Tibial nerve (tissue), 4 donors: Measurements from ENCODE around the gene TECPR2. TPM values are rescaled to one million over a fixed set of nuclear protein-coding genes. Genes with fewer than 3 reads are reported as not detected.

Source experiments
- DNase-seq, 2 donors: peaks; one replicate each; pipeline ENCODE4 v3.0.0-alpha.2; 2019; ENCODE audit warnings: low spot score in 2 of 2
- H3K27ac ChIP-seq, 4 donors: fragments of 200-600 bp; sonication (generic) in 3 of 4; one replicate each; pipeline ENCODE4 v1.5.1; 2017 to 2019; ENCODE audit warnings: mild to moderate bottlenecking in 1 of 4
- H3K27me3 ChIP-seq, 2 donors: fragments of 200-600 bp; sonication (generic) in 1 of 2; one replicate each; pipeline versions ENCODE4 v1.5.1 to v1.6.0; 2017 to 2019
- H3K36me3 ChIP-seq, 3 donors: fragments of 200-600 bp; sonication (generic); one replicate each; pipeline ENCODE4 v1.5.1; 2018 to 2019
- H3K4me1 ChIP-seq, 4 donors: fragments of 200-600 bp; sonication (generic) in 3 of 4; one replicate each; pipeline ENCODE4 v1.5.1; 2017 to 2019
- H3K4me3 ChIP-seq, 4 donors: fragments of 200-600 bp; sonication (generic) in 3 of 4; one replicate each; pipeline ENCODE4 v1.5.1; 2017 to 2019; ENCODE audit warnings: mild to moderate bottlenecking in 1 of 4, moderate library complexity in 1 of 4
- H3K9me3 ChIP-seq, 4 donors: fragments of 200-600 bp; sonication (generic) in 3 of 4; one replicate each; pipeline ENCODE4 v1.5.1; 2017 to 2019
- CTCF ChIP-seq, 5 experiments: fragments of 200-600 bp in 3 of 5; fragments of 450-650 bp in 2 of 5; sonication (generic) in 3 of 5; IDR thresholded peaks; one replicate each; pipeline ENCODE4 v1.5.1; 2016 to 2019; ENCODE audit warnings: antibody characterized with exemption in 5 of 5, mild to moderate bottlenecking in 3 of 5, moderate library complexity in 2 of 5
- EP300 ChIP-seq, 2 donors: sonication (generic); formaldehyde crosslinking; IDR thresholded peaks; one replicate each; pipeline ENCODE4 v1.6.1; 2017; ENCODE audit warnings: antibody characterized with exemption in 2 of 2, mild to moderate bottlenecking in 1 of 2
- POLR2A ChIP-seq, 2 donors: fragments of 450-650 bp; IDR thresholded peaks; one replicate each; pipeline ENCODE4 v1.6.1; 2017; ENCODE audit warnings: antibody characterized with exemption in 2 of 2, mild to moderate bottlenecking in 2 of 2, moderate library complexity in 2 of 2
- WGBS, 2 donors: methylation state at CpG; one replicate each; pipeline ENCODE4 v1.1.5; 2018; 5-methylcytosine and 5-hydroxymethylcytosine counted together
- total RNA-seq, 4 donors: library from RNA; depleted of rRNA; stranded (reverse); fragments of >200 nt; gene quantifications; one replicate each; pipeline ENCODE4 v1.1.0, GENCODE V29; 2016

Gene TECPR2
- total RNA-seq, 4 donors from 2014 or later, result 21.2 to 77.7 (median 32.8) TPM

GRCh38 chr14:102513899-102514772 is 151.4 kb downstream of the TECPR2 start:
- 91 to 92% methylated on average over 20 to 21 of the region's 21 CpGs for WGBS, 2 donors
- H3K27me3 ChIP-seq, result no peaks in the 10 kb centered on the region
- no peak for DNase-seq

GRCh38 chr14:102514987-102515733 is 152.4 kb downstream of the TECPR2 start:
- WGBS, 2 donors, result 89 to 91% methylated on average over 12 of the region's 12 CpGs
- no peak overlapping the region for H3K27ac ChIP-seq
- TF ChIP-seq EP300 (IDR thresholded peaks at IDR 0.05), result no peak
- TF ChIP-seq CTCF (IDR thresholded peaks at IDR 0.05), result no peak
- TF ChIP-seq POLR2A (IDR thresholded peaks at IDR 0.05), result no peak

More at GRCh38 chr14:102513899-102514772, 151.4 kb downstream of the TECPR2 start:
- Histone ChIP-seq H3K4me3 (no peak overlapping the region), H3K36me3 (no peaks in the 10 kb centered on the region), H3K27ac (no peak overlapping the region), H3K9me3 (no peaks in the 10 kb centered on the region), H3K4me1 (peaks cover 3 to 25% (median 11%) of the 10 kb centered on the region in 4 donors)
- TF ChIP-seq EP300 (IDR thresholded peaks at IDR 0.05), result no peak
- no peak for TF ChIP-seq POLR2A (IDR thresholded peaks at IDR 0.05)
- TF ChIP-seq CTCF (IDR thresholded peaks at IDR 0.05), result no peak

GRCh38 chr14:102516531-102517391 is 154.0 kb downstream of the TECPR2 start:
- no peak for DNase-seq
- Histone ChIP-seq H3K4me1 (peaks cover 0 to 6% (median 4%) of the 10 kb centered on the region in 4 donors), H3K36me3 (no peaks in the 10 kb centered on the region), H3K4me3 (peak overlapping the region; percentile 51 to 84 (median 63)), H3K9me3 (no peaks in the 10 kb centered on the region), H3K27me3 (no peaks in the 10 kb centered on the region), H3K27ac (peak overlapping the region; percentile 21 to 86 (median 64))
- TF ChIP-seq EP300 (IDR thresholded peaks at IDR 0.05) (no peak), CTCF (IDR thresholded peaks at IDR 0.05) (peak; percentile 92 to 100 (median 100))
- WGBS, 2 donors, result 1 to 2% methylated on average over 27 to 48 of the region's 95 CpGs

More at GRCh38 chr14:102514987-102515733, 152.4 kb downstream of the TECPR2 start:
- Histone ChIP-seq H3K27me3 (no peaks in the 10 kb centered on the region), H3K9me3 (no peaks in the 10 kb centered on the region), H3K36me3 (no peaks in the 10 kb centered on the region), H3K4me1 (peaks cover 3 to 22% (median 9%) of the 10 kb centered on the region in 4 donors), H3K4me3 (no peak overlapping the region)
- no peak for DNase-seq

GRCh38 chr14:102517392-102518062 is 154.8 kb downstream of the TECPR2 start:
- no peak for TF ChIP-seq POLR2A (IDR thresholded peaks at IDR 0.05)
- no peak for TF ChIP-seq CTCF (IDR thresholded peaks at IDR 0.05)
- TF ChIP-seq EP300 (IDR thresholded peaks at IDR 0.05), result no peak
- Histone ChIP-seq H3K4me3 (peak overlapping the region; percentile 28 to 84 (median 63)), H3K27ac (peak overlapping the region; percentile 21 to 86 (median 64)), H3K4me1 (peaks cover 0 to 6% (median 4%) of the 10 kb centered on the region in 4 donors), H3K9me3 (no peaks in the 10 kb centered on the region), H3K36me3 (no peaks in the 10 kb centered on the region), H3K27me3 (no peaks in the 10 kb centered on the region)
- 11 to 58% methylated on average over 10 to 20 of the region's 37 CpGs for WGBS, 2 donors
- no peak for DNase-seq
